Measurements from ENCODE around the gene BRDT. TPM values are rescaled to one million over a fixed set of nuclear protein-coding genes. Genes with fewer than 3 reads are reported as not detected.

BRDT gene
- total and polyA plus RNA-seq, 2 of the 8 experiments (the other 6 are each of a cell fraction or from before 2014, with no cell fraction given), result 0.08 TPM; not detected in 1

GRCh38 chr1:92026806-92027205 is 77.6 kb downstream of the BRDT start:
- CTCF ChIA-PET (ENCODE audit: partially characterized antibody), result no interaction called here

More at GRCh38 chr1:92026806-92027205, 77.6 kb downstream of the BRDT start:
- Histone ChIP-seq H3K27ac (ENCODE audit: low read depth, low read length) (no peak overlapping the region), H3K9ac (replicated peaks in 1 of 4; ENCODE audit: extremely low read depth in 1 of 4, low read depth in 3 of 4, low read length in 3 of 4) (no peak overlapping the region), H3K27me3 (replicated peaks in 1 of 4; ENCODE audit: control insufficient read depth in 3 of 4, extremely low read depth in 1 of 4, insufficient read depth in 3 of 4, low read length in 3 of 4) (peaks cover 0 to 9% (median 7%) of the 10 kb centered on the region in 4 experiments; a peak in 5 of 7 replicates), H2BK15ac (ENCODE audit: low read length) (no peak overlapping the region), H2BK5ac (ENCODE audit: low read depth, low read length) (no peak overlapping the region), H3K4ac (replicated peaks; ENCODE audit: insufficient read length, low read depth, low read length) (no peak overlapping the region), H3K4me2 (ENCODE audit: insufficient read depth in 1 of 2, low read depth in 2 of 2, low read length in 2 of 2) (no peak overlapping the region), H4K8ac (ENCODE audit: extremely low read depth, insufficient read depth, low read length) (no peak overlapping the region), H2AFZ (ENCODE audit: low read length) (no peak overlapping the region), H3K23ac (ENCODE audit: insufficient read length) (no peak overlapping the region), H3K23me2 (ENCODE audit: low read depth, low read length) (peaks cover 9% of the 10 kb centered on the region; the same call in 1 of the 2 replicates), H2BK120ac (replicated peaks; ENCODE audit: low read depth, low read length) (no peak overlapping the region), H3K4me3 (ENCODE audit: extremely low read depth in 1 of 4, insufficient read depth in 2 of 4, low read depth in 3 of 4, low read length in 4 of 4) (no peak overlapping the region), H2BK12ac (ENCODE audit: low read depth, low read length) (no peak overlapping the region), H3K4me1 (replicated peaks in 1 of 4; ENCODE audit: control insufficient read depth in 3 of 4, insufficient read depth in 4 of 4, low read length in 3 of 4) (peaks cover 3 to 7% (median 4%) of the 10 kb centered on the region in 4 experiments), H4K20me1 (replicated peaks in 1 of 2; ENCODE audit: control insufficient read depth in 1 of 2, insufficient read depth in 2 of 2, low read length in 2 of 2) (no peaks in the 10 kb centered on the region), H3K56ac (replicated peaks; ENCODE audit: insufficient read length, low read depth, low read length) (no peak overlapping the region), H3K14ac (ENCODE audit: insufficient read length) (no peak overlapping the region), H3K79me2 (ENCODE audit: control insufficient read depth in 1 of 2, insufficient read depth in 2 of 2, low read length in 2 of 2) (no peaks in the 10 kb centered on the region), H3K9me3 (ENCODE audit: insufficient read depth in 2 of 2, low read depth in 1 of 2, low read length in 1 of 2) (peaks cover 0 to 5% of the 10 kb centered on the region in 2 experiments; a peak in 1 of 4 replicates), H4K91ac (replicated peaks; ENCODE audit: insufficient read length, low read length) (no peak overlapping the region), H3K79me1 (ENCODE audit: low read depth, low read length) (no peaks in the 10 kb centered on the region), H2AK5ac (ENCODE audit: low read depth, low read length) (no peak overlapping the region), H3K18ac (ENCODE audit: extremely low read depth, low read length) (no peak overlapping the region), H3K36me3 (ENCODE audit: control insufficient read depth in 2 of 4, insufficient read depth in 4 of 4, low read length in 3 of 4) (no peaks in the 10 kb centered on the region), H4K5ac (ENCODE audit: insufficient read length, low read depth, low read length) (no peak overlapping the region), H2BK20ac (ENCODE audit: low read length) (no peak overlapping the region)
- 93% methylated on average over 5 of the region's 9 CpGs; no CpG with 5 or more reads in 1 of the 2 experiments for WGBS, 2 experiments (ENCODE audit: extremely low coverage in 1 of 2, insufficient coverage in 1 of 2, insufficient read length in 1 of 2, insufficient replicate concordance in 2 of 2, low coverage in 1 of 2, low lambda C conversion rate in 2 of 2, missing lambda C conversion rate in 1 of 2)
- POLR2A ChIA-PET (ENCODE audit: partially characterized antibody), result no interaction called here
- no peak for TF ChIP-seq RAD21 (IDR thresholded peaks at IDR 0.05 in 1 of 2, conservative IDR thresholded peaks at IDR 0.05 in 1 of 2; ENCODE audit: low read depth in 2 of 2, low read length in 2 of 2)
- no peak for TF ChIP-seq TCF12 (IDR thresholded peaks at IDR 0.05; ENCODE audit: low read depth, low read length)
- no peak for TF ChIP-seq RXRA (IDR thresholded peaks at IDR 0.05; ENCODE audit: insufficient read depth, low read depth, low read length)
- TF ChIP-seq GTF2F1 (IDR thresholded peaks at IDR 0.05; ENCODE audit: borderline replicate concordance, low read depth, low read length), result no peak
- no peak for TF ChIP-seq TEAD4 (IDR thresholded peaks at IDR 0.05; ENCODE audit: low read depth, low read length)
- no peak for TF ChIP-seq EGR1 (IDR thresholded peaks at IDR 0.05; ENCODE audit: borderline replicate concordance, low read depth, low read length)
- TF ChIP-seq ASH2L (IDR thresholded peaks at IDR 0.05; ENCODE audit: low read length), result no peak
- no peak for TF ChIP-seq SIX5 (IDR thresholded peaks at IDR 0.05; ENCODE audit: low read depth, low read length)
- no peak for TF ChIP-seq CREB1 (IDR thresholded peaks at IDR 0.05)
- no peak for TF ChIP-seq GABPA (IDR thresholded peaks at IDR 0.05; ENCODE audit: borderline replicate concordance, insufficient read depth, low read length)
- no peak for DNase-seq (ENCODE audit: low read depth in 1 of 2, low spot score in 2 of 2)
- FAIRE-seq, result no peak
